ENCODE measurements around the gene CTNS. TPM values are rescaled to one million over a fixed set of nuclear protein-coding genes. Genes with fewer than 3 reads are reported as not detected.
"Not testable (repeated sequence)": the region's sequence is repeated elsewhere in the genome, so short reads cannot be mapped to it uniquely, and the experiment has no call there.

Gene CTNS
- total RNA-seq, 1 donor from 2014 or later = 13.1 TPM

DNA sequence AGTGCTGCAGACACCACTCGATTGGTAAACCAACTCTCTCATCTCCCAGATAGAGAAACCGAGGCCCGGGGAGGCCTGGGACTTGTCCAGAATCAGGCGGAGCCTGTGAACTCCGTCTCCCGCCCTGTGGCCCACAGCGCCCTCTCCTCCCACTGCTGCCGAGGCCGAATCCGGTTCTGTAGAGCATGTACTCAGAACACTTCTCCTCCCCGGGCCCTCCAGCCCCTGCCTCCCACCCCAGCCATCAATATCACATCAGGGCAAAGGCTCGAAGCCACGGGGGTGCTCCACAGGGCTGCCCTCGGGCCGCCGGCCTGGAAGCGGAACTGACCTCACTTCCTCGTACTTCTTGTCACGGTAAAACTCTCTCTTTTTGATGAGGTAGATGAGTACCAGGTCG lies 45.0 kb downstream of the CTNS start:
- DNase-seq (ENCODE audit: low read depth, low spot score) = no peak

GRCh38 chr17:3682033-3682432 lies 45.5 kb downstream of the CTNS start:
- DNase-seq (ENCODE audit: low read depth, low spot score) = no peak

DNA sequence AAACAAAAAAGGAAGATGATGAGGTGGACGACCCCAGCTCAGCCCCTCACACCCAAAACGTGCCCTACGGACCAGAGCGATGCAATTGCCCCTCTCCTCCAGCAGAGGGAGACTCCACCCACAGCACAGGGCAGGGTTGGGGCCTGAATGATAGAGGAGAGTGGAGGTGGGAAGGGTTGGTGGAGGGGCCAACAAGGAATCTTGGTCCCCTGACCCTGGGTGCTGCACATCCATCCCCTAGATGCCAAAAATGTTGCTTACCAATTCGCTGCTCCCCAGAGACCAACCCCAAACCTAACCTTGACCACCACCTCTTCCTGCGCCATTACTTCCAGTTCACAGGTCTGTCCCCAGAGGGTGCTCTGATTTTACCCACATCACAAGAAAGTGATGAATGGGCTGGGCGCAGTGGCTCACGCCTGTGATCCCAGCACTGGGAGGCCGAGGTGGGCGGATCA lies 46.5 kb downstream of the CTNS start:
- no peak for DNase-seq (ENCODE audit: low read depth, low spot score)

- no peak for DNase-seq (ENCODE audit: low read depth, low spot score)
These were observed 48.6 kb downstream of the CTNS start for GRCh38 chr17:3685174-3685573.

DNA sequence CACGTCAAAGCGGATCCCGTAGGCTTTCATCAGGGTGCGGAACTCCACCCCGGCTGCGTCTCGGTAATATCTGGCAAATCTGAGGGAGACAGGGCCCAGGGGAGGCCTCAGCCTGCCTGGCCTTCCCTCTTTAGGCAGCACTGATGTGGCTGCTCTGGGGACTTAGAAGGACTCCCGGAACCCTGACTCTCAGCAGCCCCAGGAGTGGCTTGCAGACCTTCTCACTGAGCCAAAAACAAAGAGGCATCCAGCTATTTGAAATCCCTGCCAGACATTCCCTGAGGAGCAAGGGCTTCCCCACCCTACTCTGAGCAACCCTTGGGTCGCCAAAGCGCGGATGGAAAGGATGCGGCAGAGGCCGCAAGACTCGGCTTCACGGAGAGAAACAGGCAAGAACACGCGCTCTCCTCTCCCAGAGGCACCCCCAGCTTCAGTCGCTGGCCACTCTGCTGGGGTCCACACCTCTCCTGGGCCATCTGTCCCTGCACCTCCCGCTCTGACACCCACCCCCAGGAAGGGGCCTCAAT lies 51.5 kb downstream of the CTNS start:
- DNase-seq (ENCODE audit: low read depth, low spot score) = no peak

GRCh38 chr17:3688852-3689261 lies 52.3 kb downstream of the CTNS start:
- DNase-seq (ENCODE audit: low read depth, low spot score) = no peak

DNA sequence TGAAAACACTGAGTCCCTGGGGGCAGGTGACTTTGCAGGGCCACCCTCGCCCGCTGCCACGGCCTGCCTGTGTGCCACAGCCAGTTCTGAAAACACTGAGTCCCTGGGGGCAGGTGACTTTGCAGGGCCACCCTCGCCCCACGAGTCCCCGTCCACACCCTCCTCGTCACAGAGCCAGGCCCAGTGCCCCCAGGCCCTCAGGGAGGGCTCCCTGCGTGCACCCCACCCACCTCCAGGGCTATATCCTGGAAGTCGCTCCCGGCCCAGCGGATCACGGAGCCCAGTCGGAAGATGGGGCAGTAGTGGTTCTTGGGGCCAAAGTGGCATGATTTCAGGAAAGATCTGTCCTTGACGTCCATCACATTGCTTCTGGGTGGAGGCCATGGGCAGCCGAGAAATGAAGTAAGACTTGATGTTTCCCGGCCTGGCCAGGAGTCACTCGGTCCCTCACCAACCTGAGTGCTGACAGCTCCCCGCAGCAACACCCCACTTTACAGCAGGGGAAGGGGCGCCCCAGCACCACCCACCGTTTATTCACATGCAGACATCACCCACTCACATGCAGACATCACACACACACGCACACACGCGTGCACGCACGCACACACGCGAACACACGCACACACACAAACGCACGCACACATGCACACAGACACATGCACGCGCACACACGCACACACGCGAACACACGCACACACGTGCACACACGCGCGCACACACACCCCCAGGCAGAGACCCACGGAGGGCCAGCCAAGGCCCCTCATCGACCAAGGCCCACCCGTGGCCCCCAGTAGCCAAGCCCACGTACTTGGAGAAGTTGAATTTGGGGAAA lies 52.9 kb downstream of the CTNS start:
- no peak for DNase-seq (ENCODE audit: low read depth, low spot score)

GRCh38 chr17:3690094-3690715 lies 53.6 kb downstream of the CTNS start:
- no peak for DNase-seq (ENCODE audit: low read depth, low spot score)

DNA sequence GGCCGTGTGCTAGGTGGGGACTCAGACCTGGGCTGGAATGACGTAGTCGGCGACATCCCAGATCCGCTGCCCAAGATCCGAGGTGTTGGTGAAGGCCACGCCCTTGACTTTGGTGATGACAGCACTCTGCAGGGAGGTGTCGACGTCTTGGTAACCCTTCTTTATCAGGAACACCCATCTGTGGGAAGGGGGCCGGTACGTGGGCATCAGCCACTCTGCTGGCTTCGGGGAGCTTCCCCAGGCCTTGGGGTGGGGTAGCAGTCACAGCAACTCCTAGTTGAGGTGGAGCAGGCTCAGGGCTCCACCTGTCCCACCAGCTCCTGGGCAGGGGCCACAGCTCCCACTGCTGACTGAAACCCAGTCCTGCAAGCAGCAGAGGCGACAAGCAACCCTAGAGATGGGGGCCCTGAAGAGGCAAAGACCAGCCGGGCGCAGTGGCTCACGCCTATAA lies 55.1 kb downstream of the CTNS start:
- DNase-seq (ENCODE audit: low read depth, low spot score) = no peak

GRCh38 chr17:3692346-3692745 lies 55.8 kb downstream of the CTNS start:
- no peak for DNase-seq (ENCODE audit: low read depth, low spot score)

DNA sequence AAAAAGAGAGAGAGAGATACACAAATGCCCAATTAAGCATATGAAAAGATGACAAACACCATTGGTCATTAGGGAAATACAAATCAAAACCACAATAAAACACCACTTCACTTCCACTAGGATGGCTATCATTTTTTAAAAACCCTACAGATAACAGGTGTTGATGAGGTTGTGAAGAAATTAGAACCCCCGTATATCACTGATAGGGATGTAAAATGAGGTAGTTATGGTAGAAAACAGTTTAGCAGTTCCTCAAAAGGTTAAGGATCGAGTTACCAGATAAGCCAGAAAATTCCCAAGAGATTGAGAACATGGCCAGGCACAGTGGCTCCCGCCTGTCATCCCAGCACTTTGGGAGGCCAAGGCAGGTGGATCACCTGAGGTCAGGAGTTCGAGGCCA lies 56.6 kb downstream of the CTNS start:
- DNase-seq (ENCODE audit: low read depth, low spot score) = no peak

DNA sequence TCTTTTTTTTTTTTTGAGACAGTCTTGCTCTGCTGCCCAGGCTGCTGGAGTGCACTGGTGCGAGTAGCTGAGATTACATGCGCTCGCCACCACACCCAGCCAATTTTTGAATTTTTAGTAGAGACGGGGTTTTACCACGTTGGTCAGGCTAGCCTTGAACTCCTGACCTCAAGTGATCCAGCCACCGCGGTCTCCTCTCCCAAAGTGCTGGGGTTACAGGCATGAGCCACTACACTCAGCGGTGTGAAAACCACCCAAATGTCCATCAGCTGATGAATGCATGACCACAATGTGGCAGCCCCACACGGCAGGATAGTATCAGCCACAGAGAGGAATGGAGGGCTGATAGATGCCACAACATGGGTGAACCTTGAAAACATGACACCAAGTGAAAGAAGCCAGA lies 57.3 kb downstream of the CTNS start:
- no peak for DNase-seq (ENCODE audit: low read depth, low spot score)

DNA sequence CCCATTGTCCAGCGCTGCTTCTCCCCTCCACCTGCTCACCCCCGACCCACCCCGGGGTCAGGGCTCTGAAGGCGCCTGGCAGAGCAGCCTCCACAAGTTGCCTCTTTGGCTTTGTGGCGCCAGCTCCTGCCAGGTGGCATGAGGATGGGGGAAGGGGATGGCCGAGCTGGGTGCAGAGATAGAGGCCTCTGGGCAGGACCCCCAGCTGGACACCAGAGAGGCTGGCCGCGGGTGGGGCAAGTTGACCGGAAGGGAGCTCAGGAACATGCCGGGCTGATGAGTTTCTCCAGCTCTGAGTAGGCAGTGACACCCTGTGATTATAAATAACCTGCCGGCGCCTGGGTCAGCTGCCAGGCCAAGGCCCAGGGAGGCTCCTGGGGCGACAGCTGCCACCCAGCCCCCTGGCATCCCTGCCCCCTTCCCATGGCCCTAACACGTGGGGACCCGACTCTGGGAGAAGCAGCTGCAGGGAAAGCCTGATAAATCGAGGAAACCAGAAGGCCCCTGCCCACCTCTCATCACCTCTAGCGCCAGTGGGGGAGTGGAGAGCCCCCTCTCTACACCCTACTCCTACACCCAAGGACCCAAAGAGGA lies 58.7 kb downstream of the CTNS start:
- no peak for DNase-seq (ENCODE audit: low read depth, low spot score)

GRCh38 chr17:3695723-3696411 lies 59.3 kb downstream of the CTNS start, which contains the start of gene P2RX5:
TSS of gene P2RX5 (minus strand) at chr17:3696155. CDS start at chr17:3696005, 150 bp downstream.
- DNase-seq (ENCODE audit: low read depth, low spot score) = no peak

DNA sequence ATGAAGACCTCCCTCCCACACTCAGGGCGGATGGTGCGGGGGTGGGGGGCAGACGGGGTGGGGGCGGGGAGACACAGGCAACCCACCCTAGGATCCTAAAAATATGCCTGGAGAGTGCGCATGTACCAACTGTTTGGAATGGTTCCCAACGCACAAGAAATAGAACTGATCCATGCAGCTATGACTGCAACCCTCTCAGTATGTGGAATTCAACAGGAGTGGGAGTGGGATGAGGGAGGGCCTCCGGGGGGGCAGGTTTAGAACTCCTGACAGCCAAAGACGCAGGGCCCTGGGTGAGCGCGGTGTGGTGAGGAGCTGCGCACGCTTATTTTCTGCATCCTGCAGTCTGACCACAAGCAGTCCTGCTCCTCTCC lies 60.5 kb downstream of the CTNS start:
- no peak for DNase-seq (ENCODE audit: low read depth, low spot score)

DNA sequence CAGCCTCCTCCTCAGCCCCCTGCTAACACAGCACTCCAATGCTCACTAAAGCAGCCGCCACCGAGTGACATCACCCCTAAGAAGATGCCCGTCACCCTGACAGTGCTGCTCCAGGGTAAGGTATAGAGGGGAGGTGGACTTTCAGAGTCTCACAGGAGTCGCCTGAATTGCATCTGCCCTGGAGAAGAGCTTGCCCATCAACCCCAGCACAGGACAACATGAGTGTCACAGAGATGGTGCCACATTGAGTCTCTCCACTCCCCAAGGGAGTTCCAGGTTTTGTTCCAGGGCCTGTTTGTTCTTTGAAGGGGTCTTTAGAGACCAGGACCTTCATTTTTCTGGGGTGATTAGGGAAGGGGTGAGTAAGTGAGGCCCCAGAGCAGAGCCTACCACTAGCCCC lies 61.6 kb downstream of the CTNS start:
- no peak for DNase-seq (ENCODE audit: low read depth, low spot score)

GRCh38 chr17:3699951-3700350 lies 63.4 kb downstream of the CTNS start:
- DNase-seq (ENCODE audit: low read depth, low spot score) = no peak

- DNase-seq (ENCODE audit: low read depth, low spot score) = not testable (repeated sequence)
These were observed 65.5 kb downstream of the CTNS start for GRCh38 chr17:3702041-3702539.

DNA sequence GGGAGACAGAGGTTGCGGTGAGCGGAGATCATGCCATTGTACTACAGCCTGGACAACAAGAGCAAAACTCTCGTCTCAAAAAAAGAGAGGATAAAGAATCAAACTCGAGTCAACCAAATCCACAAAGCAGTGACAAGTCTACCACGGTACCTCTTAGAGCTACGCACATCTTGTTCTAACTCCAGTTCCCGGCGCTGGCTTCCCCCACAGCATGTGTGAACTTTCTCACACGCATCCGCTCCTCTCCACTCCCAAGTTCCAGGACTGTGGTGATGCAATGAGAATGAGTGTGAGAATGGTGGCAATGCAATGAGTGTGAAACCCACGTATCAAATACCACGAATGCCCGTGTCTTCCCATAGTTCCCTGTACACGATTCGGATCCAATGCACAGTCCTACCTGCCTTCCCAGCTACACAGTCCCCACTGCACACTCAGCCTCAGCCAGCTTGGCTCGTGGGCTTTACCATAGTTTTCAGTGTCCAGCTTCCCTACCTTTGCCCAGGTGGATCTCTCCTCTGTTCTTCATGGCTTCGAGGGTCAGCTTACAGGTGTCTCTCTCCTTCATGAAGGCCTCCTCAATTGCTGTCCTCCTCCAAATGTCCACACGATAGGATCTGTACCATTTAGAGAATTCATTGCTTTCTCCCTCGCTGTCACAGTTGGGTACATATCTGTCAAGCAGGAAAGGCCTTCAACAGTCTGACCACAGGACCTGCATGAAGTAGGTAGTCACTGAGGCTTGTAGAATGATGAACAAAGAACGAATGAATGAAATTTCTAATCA lies 68.6 kb downstream of the CTNS start:
- no peak for DNase-seq (ENCODE audit: low read depth, low spot score)

DNA sequence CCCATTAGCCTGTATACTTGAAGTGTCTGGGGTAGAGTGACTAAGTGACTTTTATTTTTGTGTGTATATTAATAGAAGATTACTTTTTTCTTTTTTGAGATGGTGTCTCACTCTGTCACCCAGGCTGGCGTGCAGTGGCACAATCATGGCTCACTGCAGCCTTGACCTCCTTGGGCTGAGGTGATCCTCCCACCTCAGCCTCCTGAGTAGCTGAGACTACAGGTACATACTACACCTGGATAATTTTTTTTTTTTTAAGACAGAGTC lies 69.1 kb downstream of the CTNS start:
- not testable (repeated sequence) for DNase-seq (ENCODE audit: low read depth, low spot score)

DNA sequence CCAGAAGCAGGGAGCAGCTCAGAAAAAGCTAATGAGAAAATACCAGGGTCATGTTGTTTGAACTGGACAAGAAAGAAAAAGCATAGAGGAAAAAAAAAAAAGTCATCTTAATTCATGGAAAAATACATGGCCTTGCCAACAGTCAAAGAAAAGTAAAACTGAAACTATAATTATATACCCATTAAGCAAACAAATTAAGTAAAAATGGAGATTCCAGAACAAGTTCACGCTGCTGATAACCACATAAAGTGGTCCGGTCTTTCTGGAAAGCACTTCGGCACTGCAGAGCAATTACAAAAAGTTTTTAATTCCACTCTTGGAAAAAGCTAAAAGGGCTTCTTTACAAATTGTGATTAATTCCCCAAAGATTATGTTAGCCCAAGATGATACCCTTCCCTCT lies 71.8 kb downstream of the CTNS start:
- DNase-seq (ENCODE audit: low read depth, low spot score) = no peak

All from pulmonary artery endothelial cell (primary cell).